WTC11 (cell line): ENCODE data around the gene CELA3A. TPM values are rescaled to one million over a fixed set of nuclear protein-coding genes. Genes with fewer than 3 reads are reported as not detected.
A peak's percentile ranks its signal among the peaks of the same experiment; 100 is the strongest.

Experiments used
- ATAC-seq: fragments of 200-7000 bp; cut with Tn5 transposase; 2 replicates; pipeline ENCODE4 v1.10.0; 2021; ENCODE audit warnings: mild to moderate bottlenecking, moderate library complexity
- CTCF ChIA-PET: fragments of 300-600 bp; sonication (Branson Sonifier 250); formaldehyde crosslinking; loops from one replicate; lab custom pipeline; 2021; ENCODE audit warnings: antibody characterized with exemption; lab: Charles Lee
- POLR2A ChIA-PET: fragments of 350-600 bp; sonication (Branson Sonifier 250); formaldehyde crosslinking; loops from one replicate; lab custom pipeline; 2021; ENCODE audit warnings: antibody characterized with exemption; lab: Charles Lee
- DNase-seq: peaks from one replicate; pipeline ENCODE4 v3.0.0; 2021; ENCODE audit warnings: low spot score
- H3K27ac Mint-ChIP-seq: 2 replicates; pipeline ENCODE4 v1.8.0; 2021; ENCODE audit warnings: mixed read lengths
- H3K27me3 Mint-ChIP-seq: 2 replicates; pipeline ENCODE4 v1.8.0; 2021; ENCODE audit warnings: low read depth, mild to moderate bottlenecking, moderate library complexity, mixed read lengths
- H3K36me3 Mint-ChIP-seq: 2 replicates; pipeline ENCODE4 v1.8.0; 2021; ENCODE audit warnings: mixed read lengths
- H3K4me1 Mint-ChIP-seq: 2 replicates; pipeline ENCODE4 v1.8.0; 2022; ENCODE audit warnings: mixed read lengths
- H3K4me3 Mint-ChIP-seq: 2 replicates; pipeline ENCODE4 v1.8.0; 2021; ENCODE audit warnings: mild to moderate bottlenecking, moderate library complexity, mixed read lengths
- H3K9me3 Mint-ChIP-seq: 2 replicates; pipeline ENCODE4 v1.8.0; 2021; ENCODE audit warnings: mixed read lengths
- CREB1 ChIP-seq: sonication (generic); formaldehyde crosslinking; IDR thresholded peaks from 2 replicates; pipeline ENCODE4 v1.8.0; 2023; ENCODE audit warnings: mild to moderate bottlenecking, missing genetic modification reagents
- CTCF ChIP-seq: fragments of 200-600 bp; IDR thresholded peaks from 2 replicates; pipeline ENCODE4 v1.8.0; 2022; ENCODE audit warnings: antibody characterized with exemption
- ELF4 ChIP-seq: sonication (generic); formaldehyde crosslinking; IDR thresholded peaks from 2 replicates; pipeline ENCODE4 v1.8.1; 2022; ENCODE audit warnings: low read depth, mild to moderate bottlenecking, moderate library complexity, missing genetic modification reagents
- GABPB1 ChIP-seq: sonication (generic); formaldehyde crosslinking; IDR thresholded peaks from 2 replicates; pipeline ENCODE4 v1.8.1; 2023; ENCODE audit warnings: mild to moderate bottlenecking, missing genetic modification reagents
- MXD4 ChIP-seq: fragments of 250-450 bp; sonication (Bioruptor Pico); IDR thresholded peaks from 2 replicates; pipeline ENCODE4 v1.8.0; 2021; ENCODE audit warnings: mild to moderate bottlenecking, moderate library complexity, borderline replicate concordance
- SMAD4 ChIP-seq: sonication (generic); formaldehyde crosslinking; IDR thresholded peaks from 2 replicates; pipeline ENCODE4 v1.8.0; 2022; ENCODE audit warnings: mild to moderate bottlenecking, missing genetic modification reagents
- TP53 ChIP-seq: sonication (generic); formaldehyde crosslinking; IDR thresholded peaks from 2 replicates; pipeline ENCODE4 v1.8.1; 2023; ENCODE audit warnings: mild to moderate bottlenecking, missing genetic modification reagents
- ZNF219 ChIP-seq: sonication (generic); formaldehyde crosslinking; IDR thresholded peaks from 2 replicates; pipeline ENCODE4 v1.8.0; 2023; ENCODE audit warnings: missing genetic modification reagents, mild to moderate bottlenecking, borderline replicate concordance
- ZNF263 ChIP-seq: sonication (generic); formaldehyde crosslinking; IDR thresholded peaks from 2 replicates; pipeline ENCODE4 v1.8.1; 2022; ENCODE audit warnings: low read depth, mild to moderate bottlenecking, moderate library complexity, missing genetic modification reagents
- total RNA-seq: library from RNA; stranded (reverse); gene quantifications from 3 replicates; pipeline ENCODE4 v1.2.3, GENCODE V29; 2021
- TF ChIP-seq, protein P1 (sequence below): fragments of 250-450 bp; sonication (Bioruptor Pico); IDR thresholded peaks from 2 replicates; pipeline ENCODE4 v1.9.0; 2021; ENCODE audit warnings: mild to moderate bottlenecking, borderline replicate concordance
- TF ChIP-seq, protein P2 (sequence below): sonication (generic); formaldehyde crosslinking; IDR thresholded peaks from 2 replicates; pipeline ENCODE4 v1.8.1; 2022; ENCODE audit warnings: low read depth, missing genetic modification reagents, borderline replicate concordance
- TF ChIP-seq, protein P3 (sequence below): sonication (generic); formaldehyde crosslinking; IDR thresholded peaks from 2 replicates; pipeline ENCODE4 v1.8.0; 2022; ENCODE audit warnings: mild to moderate bottlenecking, missing genetic modification reagents

CELA3A gene
- total RNA-seq, 1 experiment from 2014 or later = 8.0 TPM

GRCh38 chr1:21961799-21962198 is 39.7 kb upstream of the CELA3A start:
- Mint-ChIP-seq H3K4me1 (peaks cover 18% of the 10 kb centered on the region), H3K27ac (no peak overlapping the region), H3K36me3 (no peaks in the 10 kb centered on the region), H3K9me3 (no peaks in the 10 kb centered on the region), H3K4me3 (no peak overlapping the region), H3K27me3 (no peaks in the 10 kb centered on the region)
- DNase-seq = no peak
- CTCF ChIA-PET = interaction anchor here (2.1 kb wide), 1 partner anchor 80 kb away, joined by 11 read pairs; no protein-coding TSS in a partner anchor
- no peak for ATAC-seq
- no peak for TF ChIP-seq MXD4 (CRISPR knock-in tag)
- TF ChIP-seq, protein P1, sequence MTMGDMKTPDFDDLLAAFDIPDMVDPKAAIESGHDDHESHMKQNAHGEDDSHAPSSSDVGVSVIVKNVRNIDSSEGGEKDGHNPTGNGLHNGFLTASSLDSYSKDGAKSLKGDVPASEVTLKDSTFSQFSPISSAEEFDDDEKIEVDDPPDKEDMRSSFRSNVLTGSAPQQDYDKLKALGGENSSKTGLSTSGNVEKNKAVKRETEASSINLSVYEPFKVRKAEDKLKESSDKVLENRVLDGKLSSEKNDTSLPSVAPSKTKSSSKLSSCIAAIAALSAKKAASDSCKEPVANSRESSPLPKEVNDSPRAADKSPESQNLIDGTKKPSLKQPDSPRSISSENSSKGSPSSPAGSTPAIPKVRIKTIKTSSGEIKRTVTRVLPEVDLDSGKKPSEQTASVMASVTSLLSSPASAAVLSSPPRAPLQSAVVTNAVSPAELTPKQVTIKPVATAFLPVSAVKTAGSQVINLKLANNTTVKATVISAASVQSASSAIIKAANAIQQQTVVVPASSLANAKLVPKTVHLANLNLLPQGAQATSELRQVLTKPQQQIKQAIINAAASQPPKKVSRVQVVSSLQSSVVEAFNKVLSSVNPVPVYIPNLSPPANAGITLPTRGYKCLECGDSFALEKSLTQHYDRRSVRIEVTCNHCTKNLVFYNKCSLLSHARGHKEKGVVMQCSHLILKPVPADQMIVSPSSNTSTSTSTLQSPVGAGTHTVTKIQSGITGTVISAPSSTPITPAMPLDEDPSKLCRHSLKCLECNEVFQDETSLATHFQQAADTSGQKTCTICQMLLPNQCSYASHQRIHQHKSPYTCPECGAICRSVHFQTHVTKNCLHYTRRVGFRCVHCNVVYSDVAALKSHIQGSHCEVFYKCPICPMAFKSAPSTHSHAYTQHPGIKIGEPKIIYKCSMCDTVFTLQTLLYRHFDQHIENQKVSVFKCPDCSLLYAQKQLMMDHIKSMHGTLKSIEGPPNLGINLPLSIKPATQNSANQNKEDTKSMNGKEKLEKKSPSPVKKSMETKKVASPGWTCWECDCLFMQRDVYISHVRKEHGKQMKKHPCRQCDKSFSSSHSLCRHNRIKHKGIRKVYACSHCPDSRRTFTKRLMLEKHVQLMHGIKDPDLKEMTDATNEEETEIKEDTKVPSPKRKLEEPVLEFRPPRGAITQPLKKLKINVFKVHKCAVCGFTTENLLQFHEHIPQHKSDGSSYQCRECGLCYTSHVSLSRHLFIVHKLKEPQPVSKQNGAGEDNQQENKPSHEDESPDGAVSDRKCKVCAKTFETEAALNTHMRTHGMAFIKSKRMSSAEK (CRISPR knock-in tag) = no peak
- TF ChIP-seq ZNF219 (CRISPR knock-in tag) = no peak
- no peak for TF ChIP-seq SMAD4
- TF ChIP-seq CREB1 (CRISPR knock-in tag) = no peak
- no peak for TF ChIP-seq TP53
- TF ChIP-seq ELF4 (CRISPR knock-in tag) = no peak
- no peak for TF ChIP-seq GABPB1 (CRISPR knock-in tag)
- TF ChIP-seq, protein P2, sequence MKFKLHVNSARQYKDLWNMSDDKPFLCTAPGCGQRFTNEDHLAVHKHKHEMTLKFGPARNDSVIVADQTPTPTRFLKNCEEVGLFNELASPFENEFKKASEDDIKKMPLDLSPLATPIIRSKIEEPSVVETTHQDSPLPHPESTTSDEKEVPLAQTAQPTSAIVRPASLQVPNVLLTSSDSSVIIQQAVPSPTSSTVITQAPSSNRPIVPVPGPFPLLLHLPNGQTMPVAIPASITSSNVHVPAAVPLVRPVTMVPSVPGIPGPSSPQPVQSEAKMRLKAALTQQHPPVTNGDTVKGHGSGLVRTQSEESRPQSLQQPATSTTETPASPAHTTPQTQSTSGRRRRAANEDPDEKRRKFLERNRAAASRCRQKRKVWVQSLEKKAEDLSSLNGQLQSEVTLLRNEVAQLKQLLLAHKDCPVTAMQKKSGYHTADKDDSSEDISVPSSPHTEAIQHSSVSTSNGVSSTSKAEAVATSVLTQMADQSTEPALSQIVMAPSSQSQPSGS (CRISPR knock-in tag) = no peak
- TF ChIP-seq ZNF263 (CRISPR knock-in tag) = no peak
- POLR2A ChIA-PET = no interaction called here

DNA sequence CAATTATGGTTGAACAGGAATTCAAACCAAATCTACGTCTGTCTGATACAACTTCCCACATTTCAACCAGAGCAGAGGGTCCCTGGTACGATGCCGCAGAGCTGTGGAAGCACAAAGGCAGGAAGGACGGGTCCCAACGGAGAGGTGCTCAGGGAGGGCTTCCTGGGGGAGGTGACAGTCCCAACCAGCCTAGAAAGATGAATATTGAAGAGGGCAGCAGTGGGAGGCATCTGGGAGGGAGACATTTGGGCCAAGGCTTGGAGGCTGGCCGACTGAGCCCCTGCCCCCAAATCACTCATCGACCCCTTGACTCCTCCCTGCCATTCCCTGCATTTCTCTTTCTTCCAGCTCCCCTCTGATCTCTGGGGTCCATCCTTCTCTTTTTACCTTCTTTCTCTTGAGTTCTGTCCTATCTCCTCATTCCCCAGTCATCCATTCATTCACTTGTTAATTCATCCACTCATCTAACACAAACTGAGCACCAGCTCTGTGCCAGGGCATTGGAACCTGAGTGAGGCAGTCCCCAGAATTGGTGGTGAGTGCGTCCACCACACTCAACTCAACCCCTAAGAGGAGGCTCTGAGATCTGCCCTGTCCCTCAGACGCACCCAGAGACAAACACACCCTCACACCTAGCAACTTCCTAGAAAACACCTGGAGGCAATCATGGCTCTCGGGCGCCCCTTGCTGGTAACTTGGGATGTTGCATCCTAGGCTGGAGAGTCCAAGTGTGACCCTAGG is 37.8 kb upstream of the CELA3A start:
- DNase-seq = peak; percentile 91
- no peaks in the 10 kb centered on the region for H3K9me3 Mint-ChIP-seq
- CTCF ChIA-PET = interaction anchor here (0.7 to 2.1 kb wide), 18 partner anchors 11 to 303 kb away, joined by 3 to 11 read pairs (median 3); no protein-coding TSS in a partner anchor
- peak; percentile 94 for ATAC-seq
- peak overlapping the region; percentile 5; the same call in 1 of the 2 replicates for H3K4me3 Mint-ChIP-seq
- TF ChIP-seq, protein P3, sequence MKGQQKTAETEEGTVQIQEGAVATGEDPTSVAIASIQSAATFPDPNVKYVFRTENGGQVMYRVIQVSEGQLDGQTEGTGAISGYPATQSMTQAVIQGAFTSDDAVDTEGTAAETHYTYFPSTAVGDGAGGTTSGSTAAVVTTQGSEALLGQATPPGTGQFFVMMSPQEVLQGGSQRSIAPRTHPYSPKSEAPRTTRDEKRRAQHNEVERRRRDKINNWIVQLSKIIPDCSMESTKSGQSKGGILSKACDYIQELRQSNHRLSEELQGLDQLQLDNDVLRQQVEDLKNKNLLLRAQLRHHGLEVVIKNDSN = no peak
- peak; percentile 94 for TF ChIP-seq CTCF
- TF ChIP-seq, all 79 proteins: peak for 1
- H3K27me3 Mint-ChIP-seq = no peaks in the 10 kb centered on the region
- peaks cover 12% of the 10 kb centered on the region for H3K4me1 Mint-ChIP-seq
- POLR2A ChIA-PET = interaction anchor here (0.7 kb wide), 1 partner anchor 455 kb away, joined by 8 read pairs; no protein-coding TSS in a partner anchor
- peak overlapping the region; percentile 52 for H3K27ac Mint-ChIP-seq
- H3K36me3 Mint-ChIP-seq = no peaks in the 10 kb centered on the region
